ENCODE results near the gene BEND3.
"Not testable (repeated sequence)": the region's sequence is repeated elsewhere in the genome, so short reads cannot be mapped to it uniquely, and the experiment has no call there.

Gene BEND3

GRCh38 chr6:107047807-107048206 is 67.5 kb downstream of the BEND3 start:
- in situ Hi-C loops (cut with HindIII; ENCODE audit: low sequenced_read_pairs): no loop called here

- in situ Hi-C loops (cut with HindIII; ENCODE audit: low sequenced_read_pairs): no loop called here
These were observed 69.3 kb downstream of the BEND3 start for GRCh38 chr6:107045826-107046675.

GRCh38 chr6:107033126-107033525 is 82.2 kb downstream of the BEND3 start:
- in situ Hi-C loops (cut with HindIII; ENCODE audit: low sequenced_read_pairs): no loop called here

GRCh38 chr6:107032051-107032450 is 83.3 kb downstream of the BEND3 start:
- in situ Hi-C loops (cut with HindIII; ENCODE audit: low sequenced_read_pairs): no loop called here

GRCh38 chr6:107030151-107030550 is 85.2 kb downstream of the BEND3 start:
- in situ Hi-C loops (cut with HindIII; ENCODE audit: low sequenced_read_pairs): no loop called here

- in situ Hi-C loops (cut with HindIII; ENCODE audit: low sequenced_read_pairs): no loop called here
These were observed 88.3 kb downstream of the BEND3 start for GRCh38 chr6:107026965-107027364.

- in situ Hi-C loops (cut with HindIII; ENCODE audit: low sequenced_read_pairs): no loop called here
These were observed 93.7 kb downstream of the BEND3 start for GRCh38 chr6:107021446-107022185.

GRCh38 chr6:107020239-107020638 is 95.1 kb downstream of the BEND3 start:
- in situ Hi-C loops (cut with HindIII; ENCODE audit: low sequenced_read_pairs): no loop called here

- in situ Hi-C loops (cut with HindIII; ENCODE audit: low sequenced_read_pairs): not testable (repeated sequence)
These were observed 95.7 kb downstream of the BEND3 start for GRCh38 chr6:107019628-107020027.

GRCh38 chr6:107019047-107019446 is 96.3 kb downstream of the BEND3 start:
- in situ Hi-C loops (cut with HindIII; ENCODE audit: low sequenced_read_pairs): no loop called here

All from endothelial cell of hepatic sinusoid (primary cell).